ENCODE results near the gene IDUA.

IDUA gene

GRCh38 chr4:951594-952468, 35.0 kb upstream of the IDUA start:
- DNase-seq (ENCODE audit: low read depth in 1 of 2, low spot score in 1 of 2), result no peak
- H3K27me3 ChIP-seq (ENCODE audit: insufficient read depth, poor library complexity, severe bottlenecking), result no peaks in the 10 kb centered on the region
- TF ChIP-seq SPI1 (IDR thresholded peaks at IDR 0.05; ENCODE audit: borderline replicate concordance, low read depth) (no peak), GABPA (IDR thresholded peaks at IDR 0.05; ENCODE audit: low read depth) (no peak), POLR2AphosphoS5 (IDR thresholded peaks at IDR 0.05; ENCODE audit: low read depth) (no peak)
- TF ChIP-seq, protein P1, sequence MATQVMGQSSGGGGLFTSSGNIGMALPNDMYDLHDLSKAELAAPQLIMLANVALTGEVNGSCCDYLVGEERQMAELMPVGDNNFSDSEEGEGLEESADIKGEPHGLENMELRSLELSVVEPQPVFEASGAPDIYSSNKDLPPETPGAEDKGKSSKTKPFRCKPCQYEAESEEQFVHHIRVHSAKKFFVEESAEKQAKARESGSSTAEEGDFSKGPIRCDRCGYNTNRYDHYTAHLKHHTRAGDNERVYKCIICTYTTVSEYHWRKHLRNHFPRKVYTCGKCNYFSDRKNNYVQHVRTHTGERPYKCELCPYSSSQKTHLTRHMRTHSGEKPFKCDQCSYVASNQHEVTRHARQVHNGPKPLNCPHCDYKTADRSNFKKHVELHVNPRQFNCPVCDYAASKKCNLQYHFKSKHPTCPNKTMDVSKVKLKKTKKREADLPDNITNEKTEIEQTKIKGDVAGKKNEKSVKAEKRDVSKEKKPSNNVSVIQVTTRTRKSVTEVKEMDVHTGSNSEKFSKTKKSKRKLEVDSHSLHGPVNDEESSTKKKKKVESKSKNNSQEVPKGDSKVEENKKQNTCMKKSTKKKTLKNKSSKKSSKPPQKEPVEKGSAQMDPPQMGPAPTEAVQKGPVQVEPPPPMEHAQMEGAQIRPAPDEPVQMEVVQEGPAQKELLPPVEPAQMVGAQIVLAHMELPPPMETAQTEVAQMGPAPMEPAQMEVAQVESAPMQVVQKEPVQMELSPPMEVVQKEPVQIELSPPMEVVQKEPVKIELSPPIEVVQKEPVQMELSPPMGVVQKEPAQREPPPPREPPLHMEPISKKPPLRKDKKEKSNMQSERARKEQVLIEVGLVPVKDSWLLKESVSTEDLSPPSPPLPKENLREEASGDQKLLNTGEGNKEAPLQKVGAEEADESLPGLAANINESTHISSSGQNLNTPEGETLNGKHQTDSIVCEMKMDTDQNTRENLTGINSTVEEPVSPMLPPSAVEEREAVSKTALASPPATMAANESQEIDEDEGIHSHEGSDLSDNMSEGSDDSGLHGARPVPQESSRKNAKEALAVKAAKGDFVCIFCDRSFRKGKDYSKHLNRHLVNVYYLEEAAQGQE (IDR thresholded peaks at IDR 0.05; ENCODE audit: insufficient replicate concordance, low read depth), result no peak
- TF ChIP-seq, protein P2, sequence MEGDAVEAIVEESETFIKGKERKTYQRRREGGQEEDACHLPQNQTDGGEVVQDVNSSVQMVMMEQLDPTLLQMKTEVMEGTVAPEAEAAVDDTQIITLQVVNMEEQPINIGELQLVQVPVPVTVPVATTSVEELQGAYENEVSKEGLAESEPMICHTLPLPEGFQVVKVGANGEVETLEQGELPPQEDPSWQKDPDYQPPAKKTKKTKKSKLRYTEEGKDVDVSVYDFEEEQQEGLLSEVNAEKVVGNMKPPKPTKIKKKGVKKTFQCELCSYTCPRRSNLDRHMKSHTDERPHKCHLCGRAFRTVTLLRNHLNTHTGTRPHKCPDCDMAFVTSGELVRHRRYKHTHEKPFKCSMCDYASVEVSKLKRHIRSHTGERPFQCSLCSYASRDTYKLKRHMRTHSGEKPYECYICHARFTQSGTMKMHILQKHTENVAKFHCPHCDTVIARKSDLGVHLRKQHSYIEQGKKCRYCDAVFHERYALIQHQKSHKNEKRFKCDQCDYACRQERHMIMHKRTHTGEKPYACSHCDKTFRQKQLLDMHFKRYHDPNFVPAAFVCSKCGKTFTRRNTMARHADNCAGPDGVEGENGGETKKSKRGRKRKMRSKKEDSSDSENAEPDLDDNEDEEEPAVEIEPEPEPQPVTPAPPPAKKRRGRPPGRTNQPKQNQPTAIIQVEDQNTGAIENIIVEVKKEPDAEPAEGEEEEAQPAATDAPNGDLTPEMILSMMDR (IDR thresholded peaks at IDR 0.05; ENCODE audit: insufficient read depth, low read length), result no peak
- H3K4me3 ChIP-seq (replicated peaks; ENCODE audit: insufficient read depth, low read length), result no peak overlapping the region
- H3K27ac ChIP-seq (replicated peaks), result no peak overlapping the region

GRCh38 chr4:952881-953573, 33.8 kb upstream of the IDUA start:
- TF ChIP-seq GABPA (IDR thresholded peaks at IDR 0.05; ENCODE audit: low read depth) (no peak), SPI1 (IDR thresholded peaks at IDR 0.05; ENCODE audit: borderline replicate concordance, low read depth) (no peak), POLR2AphosphoS5 (IDR thresholded peaks at IDR 0.05; ENCODE audit: low read depth) (no peak)
- TF ChIP-seq, protein P2 (IDR thresholded peaks at IDR 0.05; ENCODE audit: insufficient read depth, low read length), result no peak
- TF ChIP-seq, protein P1 (IDR thresholded peaks at IDR 0.05; ENCODE audit: insufficient replicate concordance, low read depth), result no peak
- Histone ChIP-seq H3K27ac (replicated peaks) (no peak overlapping the region), H3K27me3 (ENCODE audit: insufficient read depth, poor library complexity, severe bottlenecking) (no peaks in the 10 kb centered on the region), H3K4me3 (replicated peaks; ENCODE audit: insufficient read depth, low read length) (no peak overlapping the region)
- no peak for DNase-seq (ENCODE audit: low read depth in 1 of 2, low spot score in 1 of 2)

DNA sequence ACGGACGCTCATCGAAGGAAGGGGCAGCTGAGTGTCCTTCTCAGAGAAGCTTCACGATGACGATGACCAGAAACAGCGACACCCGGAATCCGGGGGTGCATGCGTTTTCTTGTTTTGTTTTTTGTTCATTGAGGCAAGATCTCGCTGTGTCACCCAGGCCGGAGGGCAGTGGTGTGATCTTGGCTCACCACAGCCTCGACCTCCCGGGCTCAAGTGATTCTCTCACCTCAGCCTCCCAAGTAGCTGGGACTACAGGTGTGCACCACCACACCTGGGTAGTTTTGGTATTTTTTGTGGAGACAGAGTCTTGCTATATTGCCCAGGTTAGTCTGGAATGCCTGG, 33.3 kb upstream of the IDUA start:
- Histone ChIP-seq H3K4me3 (replicated peaks; ENCODE audit: insufficient read depth, low read length) (no peak overlapping the region), H3K27me3 (ENCODE audit: insufficient read depth, poor library complexity, severe bottlenecking) (no peaks in the 10 kb centered on the region), H3K27ac (replicated peaks) (no peak overlapping the region)
- TF ChIP-seq POLR2AphosphoS5 (IDR thresholded peaks at IDR 0.05; ENCODE audit: low read depth), result no peak
- TF ChIP-seq GABPA (IDR thresholded peaks at IDR 0.05; ENCODE audit: low read depth), result no peak
- TF ChIP-seq, protein P1 (IDR thresholded peaks at IDR 0.05; ENCODE audit: insufficient replicate concordance, low read depth), result no peak
- no peak for TF ChIP-seq SPI1 (IDR thresholded peaks at IDR 0.05; ENCODE audit: borderline replicate concordance, low read depth)
- TF ChIP-seq, protein P2 (IDR thresholded peaks at IDR 0.05; ENCODE audit: insufficient read depth, low read length), result no peak
- no peak for DNase-seq (ENCODE audit: low read depth in 1 of 2, low spot score in 1 of 2)

Data from HL-60 (cell line).